HCT116 (cell line): ENCODE results near the gene STK39. TPM values are rescaled to one million over a fixed set of nuclear protein-coding genes. Genes with fewer than 3 reads are reported as not detected.

ENCODE experiments used
- ATAC-seq: fragments of 200-7000 bp; cut with Tn5 transposase; 2 replicates; pipeline ENCODE4 v1.9.1; 2020; ENCODE audit warnings: mild to moderate bottlenecking, moderate library complexity
- BruUV-seq: library from RNA; stranded (reverse); fragments of 400-500 nt; replicated peaks from 2 replicates; lab custom pipeline; 2021; lab: Mats Ljungman, UMichigan
- CTCF ChIA-PET: fragments of 300-600 bp; sonication (Branson Sonifier 250); formaldehyde crosslinking; loops from one replicate; lab custom pipeline; 2021; ENCODE audit warnings: antibody characterized with exemption; lab: Charles Lee
- POLR2A ChIA-PET: fragments of 300-600, 350-600 bp; sonication (Branson Sonifier 250); formaldehyde crosslinking; loops from one replicate; lab custom pipeline; 2021; ENCODE audit warnings: antibody characterized with exemption; lab: Charles Lee
- RAD21 ChIA-PET, 2 experiments: fragments of 300-600 bp; sonication (Branson Sonifier 250); formaldehyde crosslinking; loops; one replicate each; lab custom pipeline; 2023; ENCODE audit warnings: low total read pairs in 2 of 2; ENCODE audit not compliant: uncharacterized antibody in 2 of 2, unreplicated experiment in 2 of 2, low non-redundant PET in 1 of 2; lab: Charles Lee
- DNase-seq: peaks from one replicate; pipeline ENCODE4 v3.0.0-alpha.2; 2010; ENCODE audit warnings: low read depth, low spot score
- H2AFZ ChIP-seq: fragments of 200-600 bp; shearing (Covaris generic), sonication (generic); 2 replicates; pipeline ENCODE4 v1.6.1; 2017; ENCODE audit warnings: low read depth, mixed run types, mixed read lengths, antibody characterized with exemption, low read length; ENCODE audit not compliant: poor library complexity, severe bottlenecking
- H3K27ac ChIP-seq: 2 replicates; pipeline ENCODE4 v1.5.1; 2012; ENCODE audit warnings: low read depth, low read length
- H3K27me3 ChIP-seq: fragments of 200-600 bp; sonication (generic); 2 replicates; pipeline ENCODE4 v1.6.1; 2016; ENCODE audit warnings: mixed run types, low read length, mixed read lengths; ENCODE audit not compliant: insufficient read depth
- H3K36me3 ChIP-seq, 2 experiments: fragments of 200-500 bp in 1 of 2; fragments of 200-600 bp in 1 of 2; sonication (Bioruptor generic) in 1 of 2; sonication (generic) in 1 of 2; 2 replicates each; pipeline versions ENCODE4 v1.5.1 to v1.6.1; 2014 to 2016; ENCODE audit warnings: low read length in 2 of 2, inconsistent platforms in 1 of 2, mixed read lengths in 1 of 2, mixed run types in 1 of 2; ENCODE audit not compliant: insufficient read depth in 2 of 2, control insufficient read depth in 1 of 2
- H3K4me1 ChIP-seq, 2 experiments: fragments of 200-600 bp in 1 of 2; sonication (generic) in 1 of 2; 2 replicates each; pipeline versions ENCODE4 v1.5.1 to v1.6.1; 2012 to 2017; ENCODE audit warnings: low read length in 2 of 2, inconsistent platforms in 1 of 2, mild to moderate bottlenecking in 1 of 2, mixed read lengths in 1 of 2, mixed run types in 1 of 2, moderate library complexity in 1 of 2; ENCODE audit not compliant: insufficient read depth in 2 of 2, control insufficient read depth in 1 of 2
- H3K4me2 ChIP-seq: fragments of 200-600 bp; sonication (generic); 2 replicates; pipeline ENCODE4 v1.6.1; 2017; ENCODE audit warnings: mixed run types, low read length, mixed read lengths
- H3K4me3 ChIP-seq, 2 experiments: fragments of 200-600 bp in 1 of 2; sonication (generic) in 1 of 2; replicated peaks in 1 of 2; 2 replicates each; pipeline ENCODE4 v1.5.1; 2011 to 2016; ENCODE audit warnings: low read length in 2 of 2, control low read depth in 1 of 2, low read depth in 1 of 2, mild to moderate bottlenecking in 1 of 2, mixed read lengths in 1 of 2, mixed run types in 1 of 2
- H3K79me2 ChIP-seq: fragments of 200-600 bp; sonication (generic); 2 replicates; pipeline ENCODE4 v1.6.1; 2017; ENCODE audit warnings: mild to moderate bottlenecking, mixed run types, low read length, moderate library complexity, mixed read lengths; ENCODE audit not compliant: insufficient read depth
- H3K9ac ChIP-seq: fragments of 200-600 bp; sonication (generic); 2 replicates; pipeline ENCODE4 v1.6.1; 2016; ENCODE audit warnings: low read length, mixed read lengths
- H3K9me2 ChIP-seq: fragments of 200-600 bp; sonication (generic), shearing (Covaris generic); 2 replicates; pipeline ENCODE4 v1.6.1; 2017; ENCODE audit warnings: mixed run types, mild to moderate bottlenecking, moderate library complexity; ENCODE audit not compliant: insufficient read depth
- H3K9me3 ChIP-seq, 2 experiments: fragments of 200-500 bp in 1 of 2; fragments of 200-600 bp in 1 of 2; sonication (Bioruptor generic) in 1 of 2; sonication (generic) in 1 of 2; 2 replicates each; pipeline ENCODE4 v1.6.1; 2014 to 2017; ENCODE audit warnings: low read length in 2 of 2, mixed read lengths in 2 of 2, inconsistent platforms in 1 of 2, low read depth in 1 of 2, mild to moderate bottlenecking in 1 of 2, mixed run types in 1 of 2, moderate library complexity in 1 of 2; ENCODE audit not compliant: control insufficient read depth in 1 of 2, insufficient read depth in 1 of 2
- H4K20me1 ChIP-seq: fragments of 200-600 bp; sonication (generic), shearing (Covaris generic); 2 replicates; pipeline ENCODE4 v1.6.1; 2017; ENCODE audit warnings: mixed run types, mild to moderate bottlenecking, moderate library complexity; ENCODE audit not compliant: insufficient read depth
- CBX3 ChIP-seq: IDR thresholded peaks from 2 replicates; pipeline ENCODE4 v1.6.1; 2012; ENCODE audit warnings: low read depth
- CEBPB ChIP-seq: IDR thresholded peaks from 2 replicates; pipeline ENCODE4 v1.6.1; 2012; ENCODE audit warnings: low read depth
- CTCF ChIP-seq, 3 experiments: fragments of 200-600 bp in 1 of 3; sonication (generic) in 1 of 3; IDR thresholded peaks in 2 of 3; conservative IDR thresholded peaks in 1 of 3; 2 replicates each; pipeline ENCODE4 v1.5.1; 2012 to 2017; ENCODE audit warnings: low read depth in 2 of 3, low read length in 2 of 3, antibody characterized with exemption in 1 of 3, borderline replicate concordance in 1 of 3, control low read depth in 1 of 3, mild to moderate bottlenecking in 1 of 3, mixed read lengths in 1 of 3, mixed run types in 1 of 3, moderate library complexity in 1 of 3; ENCODE audit not compliant: insufficient read depth in 1 of 3
- EGR1 ChIP-seq: IDR thresholded peaks from 2 replicates; pipeline ENCODE4 v1.6.1; 2012; ENCODE audit warnings: low read depth
- ELF1 ChIP-seq: IDR thresholded peaks from 2 replicates; pipeline ENCODE4 v1.6.1; 2012; ENCODE audit warnings: low read depth, borderline replicate concordance
- EZH2phosphoT487 ChIP-seq: fragments of 200-600 bp; IDR thresholded peaks from 2 replicates; pipeline ENCODE4 v1.6.1; 2018; ENCODE audit warnings: antibody characterized with exemption, borderline replicate concordance
- FOSL1 ChIP-seq: IDR thresholded peaks from 2 replicates; pipeline ENCODE4 v1.6.1; 2012; ENCODE audit warnings: low read depth
- JUND ChIP-seq: IDR thresholded peaks from 2 replicates; pipeline ENCODE4 v1.6.1; 2012
- POLR2A ChIP-seq: IDR thresholded peaks from 2 replicates; pipeline ENCODE4 v1.7.0; 2011; ENCODE audit warnings: borderline replicate concordance; ENCODE audit not compliant: insufficient read depth, insufficient read length; ENCODE audit errors: extremely low read depth
- POLR2AphosphoS5 ChIP-seq: IDR thresholded peaks from 2 replicates; pipeline ENCODE4 v1.6.1; 2011; ENCODE audit warnings: mild to moderate bottlenecking, low read depth, low read length, moderate library complexity
- REST ChIP-seq: IDR thresholded peaks from 2 replicates; pipeline ENCODE4 v1.6.1; 2012; ENCODE audit warnings: low read depth
- SIN3A ChIP-seq: IDR thresholded peaks from 2 replicates; pipeline ENCODE4 v1.6.1; 2012; ENCODE audit warnings: low read depth
- SP1 ChIP-seq: IDR thresholded peaks from 2 replicates; pipeline ENCODE4 v1.6.1; 2012; ENCODE audit warnings: low read depth
- SRF ChIP-seq: IDR thresholded peaks from 2 replicates; pipeline ENCODE4 v1.6.1; 2012; ENCODE audit warnings: low read depth
- TCF7L2 ChIP-seq: IDR thresholded peaks from 2 replicates; pipeline ENCODE4 v1.7.0; 2011; ENCODE audit warnings: borderline replicate concordance, inconsistent platforms; ENCODE audit not compliant: insufficient read depth, insufficient read length; ENCODE audit errors: extremely low read depth
- YY1 ChIP-seq: IDR thresholded peaks from 2 replicates; pipeline ENCODE4 v1.6.1; 2011; ENCODE audit warnings: low read length, low read depth, moderate library complexity, mild to moderate bottlenecking; ENCODE audit not compliant: insufficient replicate concordance; ENCODE audit errors: extremely low read depth
- ZBTB33 ChIP-seq: IDR thresholded peaks from 2 replicates; pipeline ENCODE4 v1.6.1; 2011; ENCODE audit warnings: mild to moderate bottlenecking, low read length, moderate library complexity; ENCODE audit not compliant: insufficient replicate concordance; ENCODE audit errors: extremely low read depth
- ZNF274 ChIP-seq: fragments of 200-500 bp; sonication (Bioruptor generic); IDR thresholded peaks from 2 replicates; pipeline ENCODE4 v1.6.1; 2014; ENCODE audit warnings: mild to moderate bottlenecking, low read depth, low read length, inconsistent platforms
- intact Hi-C: fragments of 100-400 bp; cut with micrococcal nuclease; formaldehyde crosslinking; loops from 2 replicates; pipeline ENCODE4 v1.10.0; 2022
- total RNA-seq: library from RNA; stranded (reverse); gene quantifications from one replicate; pipeline ENCODE4 v1.2.1, GENCODE V29; 2021; ENCODE audit not compliant: unreplicated experiment
- TF ChIP-seq, protein P1 (sequence below): IDR thresholded peaks from 2 replicates; pipeline ENCODE4 v1.6.1; 2012

The STK39 gene
- total RNA-seq, 1 experiment from 2014 or later = 118 TPM

GRCh38 chr2:168252976-168253375, 5.6 kb upstream of the STK39 start:
- CTCF ChIA-PET = interaction anchor here (1.2 kb wide), 1 partner anchor 134 kb away, joined by 4 read pairs; no protein-coding TSS in a partner anchor
- POLR2A ChIA-PET = no interaction called here
- intact Hi-C loops = no loop called here

More at GRCh38 chr2:168252976-168253375, 5.6 kb upstream of the STK39 start:
- H3K9me2 ChIP-seq = no peaks in the 10 kb centered on the region
- no peaks in the 10 kb centered on the region for H4K20me1 ChIP-seq
- ATAC-seq (no peak), DNase-seq (no peak)
- no TSS peak for BruUV-seq
- no peaks in the 10 kb centered on the region for H3K36me3 ChIP-seq
- no peak overlapping the region for H2AFZ ChIP-seq
- peaks cover 22 to 37% of the 10 kb centered on the region in 2 experiments for H3K4me1 ChIP-seq
- H3K9me3 ChIP-seq = no peaks in the 10 kb centered on the region; a peak in 1 of 4 replicates
- no peak overlapping the region for H3K4me2 ChIP-seq
- TF ChIP-seq ELF1 (no peak), CBX3 (no peak), EGR1 (no peak), CTCF (IDR thresholded peaks at IDR 0.05 in 2 of 3, conservative IDR thresholded peaks at IDR 0.05 in 1 of 3; ENCODE audit: borderline replicate concordance in 1 of 3, insufficient read depth in 1 of 3, low read depth in 2 of 3, low read length in 2 of 3) (no peak), SP1 (no peak), POLR2A (no peak), SIN3A (no peak), YY1 (no peak), FOSL1 (no peak), REST (no peak), ZBTB33 (no peak), POLR2AphosphoS5 (no peak), TCF7L2 (no peak), EZH2phosphoT487 (no peak), ZNF274 (no peak), JUND (no peak), SRF (no peak), CEBPB (no peak)
- TF ChIP-seq, protein P1, sequence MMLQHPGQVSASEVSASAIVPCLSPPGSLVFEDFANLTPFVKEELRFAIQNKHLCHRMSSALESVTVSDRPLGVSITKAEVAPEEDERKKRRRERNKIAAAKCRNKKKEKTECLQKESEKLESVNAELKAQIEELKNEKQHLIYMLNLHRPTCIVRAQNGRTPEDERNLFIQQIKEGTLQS = no peak
- H3K27me3 ChIP-seq = no peaks in the 10 kb centered on the region
- no peaks in the 10 kb centered on the region; the same call in 1 of the 2 replicates for H3K79me2 ChIP-seq
- H3K27ac ChIP-seq = no peak overlapping the region
- no peak overlapping the region for H3K4me3 ChIP-seq
- RAD21 ChIA-PET = no interaction called here
- H3K9ac ChIP-seq = no peak overlapping the region
